Measurements from ENCODE around the gene HAUS3. TPM values are rescaled to one million over a fixed set of nuclear protein-coding genes. Genes with fewer than 3 reads are reported as not detected.

HAUS3 gene
- total RNA-seq, 1 experiment from 2014 or later: 11.9 TPM

- TF ChIP-seq ESRRA (CRISPR knock-in tag; IDR thresholded peaks at IDR 0.05; ENCODE audit: borderline replicate concordance): no peak
- no peak for TF ChIP-seq TP53 (CRISPR knock-in tag; IDR thresholded peaks at IDR 0.05)
- TF ChIP-seq CDX4 (CRISPR knock-in tag; IDR thresholded peaks at IDR 0.05; ENCODE audit: borderline replicate concordance): no peak
- no peak for TF ChIP-seq NFATC4 (CRISPR knock-in tag; IDR thresholded peaks at IDR 0.05)
Observed at GRCh38 chr4:2250357-2251072, 8.6 kb upstream of the HAUS3 start (continued).

- no peak overlapping the region for H3K27ac Mint-ChIP-seq
Observed at GRCh38 chr4:2249526-2250356, 7.8 kb upstream of the HAUS3 start.

GRCh38 chr4:2248821-2249261 lies 6.9 kb upstream of the HAUS3 start:
- POLR2A ChIA-PET: no interaction called here
- ATAC-seq (no peak), DNase-seq (ENCODE audit: low spot score) (no peak)
- CTCF ChIA-PET: no interaction called here
- H3K9me3 Mint-ChIP-seq: peaks cover 17% of the 10 kb centered on the region
- peaks cover 5% of the 10 kb centered on the region for H3K27me3 Mint-ChIP-seq (ENCODE audit: low read depth)
- no peak overlapping the region for H3K27ac Mint-ChIP-seq
- no peak overlapping the region for H3K4me3 Mint-ChIP-seq
- TF ChIP-seq FOXP1 (CRISPR knock-in tag; IDR thresholded peaks at IDR 0.05; ENCODE audit: borderline replicate concordance) (no peak), GRHL2 (CRISPR knock-in tag; IDR thresholded peaks at IDR 0.05; ENCODE audit: insufficient replicate concordance, severe bottlenecking) (no peak), PREB (CRISPR knock-in tag; IDR thresholded peaks at IDR 0.05; ENCODE audit: borderline replicate concordance) (no peak), IRF2 (CRISPR knock-in tag; IDR thresholded peaks at IDR 0.05; ENCODE audit: borderline replicate concordance, low read depth) (no peak), ZNF532 (CRISPR knock-in tag; IDR thresholded peaks at IDR 0.05; ENCODE audit: borderline replicate concordance) (no peak), ZNF281 (CRISPR knock-in tag; IDR thresholded peaks at IDR 0.05) (no peak), SMAD4 (CRISPR knock-in tag; IDR thresholded peaks at IDR 0.05) (no peak)
- H3K4me1 Mint-ChIP-seq: peaks cover 9% of the 10 kb centered on the region; the same call in 1 of the 2 replicates
- H3K36me3 Mint-ChIP-seq: peaks cover 8% of the 10 kb centered on the region

More at GRCh38 chr4:2249526-2250356, 7.8 kb upstream of the HAUS3 start:
- Mint-ChIP-seq H3K27me3 (ENCODE audit: low read depth) (peaks cover 3% of the 10 kb centered on the region; the same call in 1 of the 2 replicates), H3K9me3 (peaks cover 8% of the 10 kb centered on the region), H3K36me3 (peaks cover 3% of the 10 kb centered on the region), H3K4me3 (no peak overlapping the region), H3K4me1 (peaks cover 17% of the 10 kb centered on the region; the same call in 1 of the 2 replicates)
- ChIA-PET POLR2A (no interaction called here), CTCF (no interaction called here)
- no peak for DNase-seq (ENCODE audit: low spot score)
- ATAC-seq: no peak
- TF ChIP-seq ZBTB43 (CRISPR knock-in tag; IDR thresholded peaks at IDR 0.05): no peak

Data from WTC11 (cell line).